Measurements from ENCODE around the gene DMXL2. TPM values are rescaled to one million over a fixed set of nuclear protein-coding genes. Genes with fewer than 3 reads are reported as not detected.
"Not testable (repeated sequence)": the region's sequence is repeated elsewhere in the genome, so short reads cannot be mapped to it uniquely, and the experiment has no call there.

DMXL2 gene
- total RNA-seq, 2 experiments from 2014 or later, result 8.7 to 11.8 TPM

DNA sequence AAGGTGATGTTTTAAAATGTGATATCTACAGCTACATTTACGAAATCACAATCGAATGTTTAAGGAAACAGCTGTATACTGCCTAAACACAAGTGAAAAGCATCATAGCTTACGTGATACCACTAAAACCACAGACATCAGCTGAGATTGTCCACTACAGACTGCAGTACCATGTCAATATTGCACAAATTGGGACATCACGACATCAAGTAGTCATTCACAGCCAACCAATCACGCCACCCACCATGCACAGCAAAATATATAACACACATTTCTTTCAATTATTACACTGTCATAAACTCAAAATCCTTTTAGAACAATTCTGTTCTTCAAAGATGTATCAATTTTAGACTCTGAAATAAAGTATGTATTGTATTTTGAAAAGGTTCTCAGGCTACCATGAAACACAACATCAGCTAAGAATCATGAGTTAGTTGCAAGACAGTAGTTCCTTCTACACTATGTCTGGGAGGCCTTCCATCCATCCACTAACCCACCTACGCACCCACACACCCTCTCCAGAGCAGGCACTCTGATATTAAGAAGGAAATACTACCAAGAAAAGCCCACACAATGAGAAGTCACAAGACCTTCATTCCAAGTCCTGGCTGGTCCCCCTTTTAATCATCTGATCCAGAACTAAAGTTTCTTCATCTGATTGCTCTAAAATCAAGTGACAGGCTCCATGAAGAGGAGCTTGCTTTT lies 3.1 kb downstream of the DMXL2 start:
- peaks cover 14% of the 10 kb centered on the region for H3K4me1 Mint-ChIP-seq
- DNase-seq (no peak), ATAC-seq (ENCODE audit: low read depth) (no peak)
- no peak overlapping the region for H3K27ac Mint-ChIP-seq
- peaks cover 3% of the 10 kb centered on the region for H3K36me3 Mint-ChIP-seq
- POLR2A ChIA-PET, result no interaction called here
- peaks cover 3% of the 10 kb centered on the region for H3K27me3 Mint-ChIP-seq
- no peaks in the 10 kb centered on the region for H3K9me3 Mint-ChIP-seq
- H3K4me3 Mint-ChIP-seq, result no peak overlapping the region

DNA sequence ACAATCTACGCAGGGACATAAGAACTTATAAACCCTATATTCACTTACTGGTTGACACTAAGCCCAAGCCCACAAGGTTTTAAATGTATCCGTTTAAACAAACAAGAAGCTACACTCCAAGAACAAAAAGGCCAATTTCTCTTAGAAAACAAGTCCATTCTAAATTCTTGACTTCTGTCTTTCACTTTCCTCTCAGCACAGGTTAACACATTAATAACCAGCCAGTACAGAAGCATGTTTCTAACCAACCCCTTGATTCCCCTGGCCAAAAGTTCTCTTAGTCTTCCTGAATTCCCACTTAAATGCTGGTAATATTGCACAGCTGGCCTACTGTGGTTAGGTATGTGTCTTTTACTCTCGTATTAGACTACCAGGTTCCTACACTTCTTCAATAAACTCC lies 4.7 kb downstream of the DMXL2 start:
- Mint-ChIP-seq H3K27me3 (peaks cover 3% of the 10 kb centered on the region), H3K36me3 (peaks cover 3% of the 10 kb centered on the region), H3K27ac (no peak overlapping the region), H3K9me3 (peaks cover 2% of the 10 kb centered on the region), H3K4me3 (no peak overlapping the region), H3K4me1 (peaks cover 9% of the 10 kb centered on the region)
- ATAC-seq (ENCODE audit: low read depth), result no peak
- DNase-seq, result no peak
- POLR2A ChIA-PET, result no interaction called here

DNA sequence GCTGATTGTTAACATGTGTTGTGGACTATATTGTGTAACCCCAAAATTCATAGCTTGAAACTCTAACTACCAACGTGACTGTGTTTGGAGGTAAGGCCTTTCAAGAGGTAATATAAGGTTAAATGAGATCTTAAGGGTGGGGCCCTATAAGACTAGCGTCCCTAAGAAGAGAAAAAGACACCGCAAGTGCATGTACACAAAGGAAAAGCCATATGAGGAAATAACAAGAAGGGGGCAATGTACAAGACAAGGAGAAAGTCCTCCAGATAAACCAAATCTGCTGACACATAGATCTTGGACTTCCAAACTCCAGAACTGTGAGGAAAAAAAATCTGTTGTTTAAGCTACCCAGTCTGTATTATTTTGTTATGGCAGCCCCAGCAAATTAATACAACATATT lies 8.6 kb downstream of the DMXL2 start:
- DNase-seq, result no peak
- Mint-ChIP-seq H3K36me3 (peaks cover 5% of the 10 kb centered on the region), H3K4me3 (no peak overlapping the region), H3K27ac (no peak overlapping the region), H3K4me1 (no peaks in the 10 kb centered on the region), H3K27me3 (no peaks in the 10 kb centered on the region), H3K9me3 (peaks cover 2% of the 10 kb centered on the region)
- POLR2A ChIA-PET, result no interaction called here
- ATAC-seq (ENCODE audit: low read depth), result no peak

DNA sequence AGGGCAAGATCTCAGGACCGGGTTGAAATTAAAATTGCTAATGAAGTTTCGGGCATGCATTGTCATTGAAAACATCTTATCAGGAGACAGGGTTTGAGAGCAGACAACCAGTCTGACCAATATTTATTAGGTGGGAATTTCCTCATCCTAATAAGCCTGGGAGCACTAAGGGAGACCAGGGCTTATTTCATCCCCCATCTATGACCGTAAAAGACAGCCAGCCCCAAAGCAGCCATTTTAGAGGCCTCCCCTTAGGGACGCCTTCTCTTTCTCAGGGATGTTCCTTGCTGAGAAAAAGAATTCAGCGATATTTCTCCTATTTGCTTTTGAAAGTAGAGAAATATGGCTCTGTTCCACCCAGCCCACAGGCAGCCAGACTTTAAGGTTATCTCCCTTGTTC lies 9.9 kb downstream of the DMXL2 start:
- H3K9me3 Mint-ChIP-seq; H3K36me3 Mint-ChIP-seq; DNase-seq; H3K4me1 Mint-ChIP-seq; ATAC-seq (ENCODE audit: low read depth); POLR2A ChIA-PET; H3K27ac Mint-ChIP-seq; H3K4me3 Mint-ChIP-seq; H3K27me3 Mint-ChIP-seq: not testable (repeated sequence)

DNA sequence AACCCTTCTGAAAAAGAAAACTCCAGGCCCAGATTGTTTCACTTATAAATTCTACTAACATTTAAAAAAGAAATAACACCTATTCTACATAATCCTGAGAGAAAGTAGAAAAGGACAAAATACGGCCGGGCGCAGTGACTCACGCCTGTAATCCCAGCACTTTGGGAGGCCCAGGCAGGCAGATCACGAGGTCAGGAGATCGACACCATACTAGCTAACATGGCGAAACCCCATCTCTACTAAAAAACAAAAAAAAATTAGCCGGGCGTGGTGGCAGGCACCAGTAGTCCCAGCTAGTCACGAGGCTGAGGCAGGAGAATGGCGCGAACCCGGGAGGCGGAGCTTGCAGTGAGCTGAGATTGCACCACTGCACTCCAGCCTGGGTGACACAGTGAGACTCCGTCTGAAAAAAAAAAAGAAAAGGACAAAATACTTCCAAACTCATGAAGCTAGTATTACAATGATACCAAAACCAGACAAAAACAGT lies 19.1 kb downstream of the DMXL2 start:
- DNase-seq; ATAC-seq (ENCODE audit: low read depth); POLR2A ChIA-PET; H3K27ac Mint-ChIP-seq; H3K4me1 Mint-ChIP-seq; H3K27me3 Mint-ChIP-seq; H3K36me3 Mint-ChIP-seq; H3K4me3 Mint-ChIP-seq; H3K9me3 Mint-ChIP-seq: not testable (repeated sequence)

DNA sequence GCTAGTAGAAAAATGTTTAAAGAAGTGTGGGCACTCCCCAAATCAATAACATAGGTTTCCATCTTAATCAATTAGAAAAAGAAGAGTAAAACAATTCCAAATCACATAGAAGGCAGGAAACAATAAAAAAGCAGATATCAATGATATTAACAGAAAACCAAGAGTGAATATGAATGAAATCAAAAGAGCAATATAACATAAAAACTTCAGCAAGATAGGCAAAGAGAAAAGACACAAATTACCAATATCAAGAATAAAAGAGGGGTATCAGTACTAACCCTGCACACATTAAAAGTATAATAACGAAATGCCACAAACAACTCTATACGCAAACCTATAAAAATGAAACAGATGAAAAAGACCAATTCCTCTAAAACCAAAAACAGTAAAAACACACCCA lies 19.6 kb downstream of the DMXL2 start:
- Mint-ChIP-seq H3K27me3 (no peaks in the 10 kb centered on the region), H3K4me1 (peaks cover 8% of the 10 kb centered on the region), H3K27ac (no peak overlapping the region)

DNA sequence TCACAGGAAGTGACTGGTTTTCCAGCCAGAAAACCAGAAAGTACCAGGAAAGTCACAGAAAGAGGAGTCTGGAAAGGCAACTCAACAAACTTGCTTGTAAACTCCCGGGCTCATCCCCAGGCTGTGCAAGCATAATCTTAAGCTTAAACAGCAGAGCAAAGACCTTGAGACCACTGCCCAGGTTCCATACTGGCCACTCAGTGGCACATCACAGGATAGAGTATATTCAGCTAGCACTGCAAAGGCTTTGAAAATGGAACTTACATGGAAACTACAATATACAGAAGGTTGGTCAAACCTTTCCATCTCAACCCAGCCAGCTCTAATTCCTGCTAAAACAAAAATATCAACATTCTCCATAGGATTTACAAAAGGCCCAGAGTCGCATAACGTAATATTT lies 20.1 kb downstream of the DMXL2 start:
- Mint-ChIP-seq H3K4me1 (peaks cover 8% of the 10 kb centered on the region), H3K27me3 (no peaks in the 10 kb centered on the region), H3K9me3 (peaks cover 3% of the 10 kb centered on the region), H3K36me3 (peaks cover 2% of the 10 kb centered on the region), H3K27ac (no peak overlapping the region), H3K4me3 (no peak overlapping the region)
- no peak for ATAC-seq (ENCODE audit: low read depth)
- POLR2A ChIA-PET, result no interaction called here
- DNase-seq, result no peak

More for the DNA sequence above, 19.6 kb downstream of the DMXL2 start:
- Mint-ChIP-seq H3K36me3 (peaks cover 2% of the 10 kb centered on the region), H3K9me3 (peaks cover 3% of the 10 kb centered on the region), H3K4me3 (no peak overlapping the region)
- POLR2A ChIA-PET, result no interaction called here
- no peak for DNase-seq
- ATAC-seq (ENCODE audit: low read depth), result no peak

DNA sequence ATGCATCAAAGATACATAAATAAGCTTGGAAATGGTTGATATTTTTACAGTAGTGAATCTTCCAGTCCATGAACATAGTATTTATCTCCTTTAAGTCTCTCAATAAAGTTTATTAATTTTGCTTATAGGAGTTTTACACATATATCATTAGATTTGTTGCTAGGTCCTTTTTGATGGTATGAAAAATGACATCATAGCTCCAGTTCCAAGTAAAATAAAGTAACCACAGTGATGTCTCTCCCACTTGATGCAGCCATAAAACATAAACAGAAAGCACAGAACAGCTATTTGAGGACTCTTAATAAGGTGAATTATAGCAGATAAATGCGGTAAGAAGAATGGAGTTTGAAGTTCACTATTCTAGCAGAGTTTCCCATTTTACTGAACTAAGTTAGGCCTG lies 20.8 kb downstream of the DMXL2 start:
- Mint-ChIP-seq H3K27me3 (no peaks in the 10 kb centered on the region), H3K9me3 (peaks cover 3% of the 10 kb centered on the region)
- POLR2A ChIA-PET, result no interaction called here

DNA sequence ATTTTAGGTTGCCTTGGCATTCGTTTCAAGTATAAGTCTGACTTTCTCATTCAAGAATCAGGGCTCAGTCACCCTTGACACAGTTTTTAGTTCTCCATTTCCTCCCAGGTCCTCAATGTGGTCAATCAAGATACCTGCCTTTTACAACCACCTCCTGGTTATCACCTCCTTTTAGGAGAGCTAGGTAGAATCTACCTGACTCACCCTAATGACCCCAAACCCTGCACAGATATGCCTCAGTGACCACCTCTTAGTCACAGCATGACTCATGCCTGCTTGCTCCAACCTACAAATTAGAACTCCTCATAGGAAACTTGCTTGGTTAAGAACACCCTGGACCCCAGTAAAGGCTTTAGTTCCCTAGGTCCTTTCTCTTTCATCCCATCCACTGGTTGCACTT lies 22.5 kb downstream of the DMXL2 start:
- H3K9me3 Mint-ChIP-seq, result peaks cover 3% of the 10 kb centered on the region
- no peaks in the 10 kb centered on the region for H3K27me3 Mint-ChIP-seq
- H3K4me3 Mint-ChIP-seq, result no peak overlapping the region
- DNase-seq (no peak), ATAC-seq (ENCODE audit: low read depth) (no peak)
- no peak overlapping the region for H3K27ac Mint-ChIP-seq
- peaks cover 2% of the 10 kb centered on the region for H3K36me3 Mint-ChIP-seq
- H3K4me1 Mint-ChIP-seq, result peaks cover 8% of the 10 kb centered on the region
- POLR2A ChIA-PET, result no interaction called here

More for the DNA sequence above, 20.8 kb downstream of the DMXL2 start:
- H3K27ac Mint-ChIP-seq, result no peak overlapping the region
- H3K4me3 Mint-ChIP-seq, result no peak overlapping the region
- peaks cover 8% of the 10 kb centered on the region for H3K4me1 Mint-ChIP-seq
- peaks cover 2% of the 10 kb centered on the region for H3K36me3 Mint-ChIP-seq
- ATAC-seq (ENCODE audit: low read depth) (no peak), DNase-seq (no peak)

DNA sequence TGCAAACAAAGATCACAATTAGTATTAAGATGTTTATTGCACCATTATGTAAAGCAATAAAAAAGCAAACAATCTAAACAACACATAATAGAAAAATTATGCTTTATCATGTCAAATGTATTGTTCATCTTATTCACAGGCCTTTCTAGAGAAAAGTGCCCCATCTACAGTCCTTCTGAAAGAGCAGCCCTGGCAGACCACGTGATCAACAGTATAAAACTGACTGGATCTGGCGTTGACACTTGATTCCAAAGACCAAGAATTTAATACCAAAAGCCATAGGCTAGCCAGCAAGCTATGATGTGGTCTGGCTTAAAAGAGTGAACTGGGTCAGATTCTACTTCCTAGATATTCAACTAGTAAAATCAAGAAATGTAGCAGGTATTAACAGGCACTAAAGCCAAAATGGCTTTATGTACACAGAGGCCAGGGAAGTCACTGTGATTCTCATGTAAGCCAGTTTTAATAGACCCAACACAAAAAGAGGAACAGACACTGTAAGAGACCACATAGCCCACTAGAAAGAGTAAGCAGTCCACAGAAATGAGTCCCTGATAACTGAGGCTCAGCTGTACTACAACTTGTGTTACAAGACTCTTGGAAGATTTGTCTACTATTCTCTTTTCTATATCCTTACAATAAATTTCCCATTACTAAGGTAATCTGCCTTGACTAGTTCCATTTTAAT lies 32.5 kb downstream of the DMXL2 start:
- no peaks in the 10 kb centered on the region for H3K4me1 Mint-ChIP-seq
- DNase-seq (no peak), ATAC-seq (ENCODE audit: low read depth) (no peak)
- H3K9me3 Mint-ChIP-seq, result peaks cover 11% of the 10 kb centered on the region
- no peak overlapping the region for H3K4me3 Mint-ChIP-seq
- POLR2A ChIA-PET, result no interaction called here
- H3K27ac Mint-ChIP-seq, result no peak overlapping the region
- peaks cover 1% of the 10 kb centered on the region for H3K27me3 Mint-ChIP-seq
- H3K36me3 Mint-ChIP-seq, result peaks cover 6% of the 10 kb centered on the region

DNA sequence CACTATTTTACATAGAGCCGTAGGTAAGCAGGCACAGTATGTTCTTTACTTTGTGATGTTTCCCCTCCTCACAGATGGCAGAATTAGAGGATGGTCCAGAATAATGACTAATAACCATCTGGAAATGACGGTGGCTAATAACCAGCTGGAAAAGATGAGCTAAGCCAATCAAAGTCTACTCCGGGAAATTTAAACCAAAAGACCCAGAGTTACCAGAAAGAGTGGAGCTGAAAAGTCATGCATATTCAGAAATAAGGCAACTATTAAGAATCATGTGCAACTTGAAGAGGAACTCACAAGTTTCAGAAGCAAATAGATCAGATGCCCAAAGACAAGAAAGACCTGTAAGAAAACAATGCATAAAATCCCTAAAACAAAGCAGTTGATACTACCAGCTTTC lies 33.6 kb downstream of the DMXL2 start:
- H3K27ac Mint-ChIP-seq, result no peak overlapping the region
- no peak for ATAC-seq (ENCODE audit: low read depth)
- H3K27me3 Mint-ChIP-seq, result peaks cover 1% of the 10 kb centered on the region
- DNase-seq, result no peak
- POLR2A ChIA-PET, result no interaction called here
- peaks cover 6% of the 10 kb centered on the region for H3K36me3 Mint-ChIP-seq
- H3K4me1 Mint-ChIP-seq, result no peaks in the 10 kb centered on the region
- H3K4me3 Mint-ChIP-seq, result no peak overlapping the region
- peaks cover 11% of the 10 kb centered on the region for H3K9me3 Mint-ChIP-seq

DNA sequence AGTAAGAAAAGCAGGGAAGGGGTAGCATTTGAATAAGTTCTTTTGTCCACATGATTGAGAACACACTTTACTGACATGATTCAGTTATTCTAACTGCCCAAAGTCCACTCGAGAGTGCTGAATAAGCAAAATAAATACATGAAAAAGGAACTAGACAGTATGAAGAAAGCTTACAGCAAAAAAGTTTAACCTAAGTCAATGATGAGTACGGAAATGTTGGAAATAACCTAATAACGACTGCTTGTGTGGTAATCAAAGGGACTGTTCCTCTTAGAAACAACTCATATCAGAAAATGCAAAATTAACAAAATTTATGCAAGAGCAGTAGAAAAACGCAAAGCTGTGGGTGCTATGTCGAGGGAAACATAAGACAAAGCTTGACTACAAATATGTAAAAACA lies 36.6 kb downstream of the DMXL2 start:
- Mint-ChIP-seq H3K4me3 (no peak overlapping the region), H3K4me1 (no peaks in the 10 kb centered on the region), H3K9me3 (peaks cover 5% of the 10 kb centered on the region), H3K27ac (no peak overlapping the region), H3K36me3 (peaks cover 5% of the 10 kb centered on the region), H3K27me3 (no peaks in the 10 kb centered on the region)
- ATAC-seq (ENCODE audit: low read depth), result no peak
- DNase-seq, result no peak
- POLR2A ChIA-PET, result no interaction called here

DNA sequence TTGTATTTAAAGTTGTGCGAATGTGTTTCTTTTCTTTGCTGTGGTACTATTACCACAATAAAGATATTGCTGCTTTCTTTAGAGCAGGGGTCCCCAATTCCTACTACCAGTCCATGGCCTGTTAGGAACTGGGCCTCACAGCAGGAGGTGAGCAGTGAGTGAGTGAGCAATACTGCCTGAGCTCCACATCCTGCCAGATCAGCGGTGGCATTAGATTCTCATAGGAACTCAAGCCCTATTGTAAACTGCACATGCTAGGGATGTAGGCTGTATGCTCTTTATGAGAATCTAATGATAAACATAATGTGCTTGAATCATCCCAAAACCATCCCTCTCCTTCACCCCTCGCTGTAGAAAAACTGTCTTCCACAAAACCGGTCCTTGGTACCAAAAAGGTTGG lies 41.6 kb downstream of the DMXL2 start:
- Mint-ChIP-seq H3K4me1 (no peaks in the 10 kb centered on the region), H3K9me3 (no peaks in the 10 kb centered on the region), H3K27ac (no peak overlapping the region), H3K4me3 (no peak overlapping the region), H3K27me3 (no peaks in the 10 kb centered on the region), H3K36me3 (no peaks in the 10 kb centered on the region)
- ATAC-seq (ENCODE audit: low read depth), result no peak
- DNase-seq, result no peak
- POLR2A ChIA-PET, result no interaction called here

DNA sequence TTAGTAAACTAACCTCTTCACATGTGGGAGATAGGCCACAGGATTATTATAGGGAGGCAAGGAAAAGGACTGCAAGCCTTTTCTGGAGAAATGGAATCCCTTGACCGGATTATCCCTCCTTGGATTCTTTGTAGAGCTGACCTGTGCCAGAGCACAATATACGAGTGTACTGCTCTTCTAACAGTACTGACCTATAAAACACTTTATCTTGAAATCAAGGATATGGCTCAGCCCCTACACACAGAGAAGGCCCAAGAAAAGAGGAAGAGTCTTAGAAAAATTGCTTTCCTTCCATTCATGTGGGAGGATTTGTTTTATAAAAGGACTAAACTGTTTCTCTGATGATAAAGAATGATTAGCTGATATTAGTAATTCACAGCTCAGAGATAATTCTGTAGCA lies 42.2 kb downstream of the DMXL2 start:
- no peak for ATAC-seq (ENCODE audit: low read depth)

More for the DNA sequence above, 42.2 kb downstream of the DMXL2 start:
- no peak overlapping the region for H3K27ac Mint-ChIP-seq
- no peak overlapping the region for H3K4me3 Mint-ChIP-seq
- no peaks in the 10 kb centered on the region for H3K36me3 Mint-ChIP-seq
- POLR2A ChIA-PET, result no interaction called here
- H3K27me3 Mint-ChIP-seq, result no peaks in the 10 kb centered on the region
- H3K9me3 Mint-ChIP-seq, result no peaks in the 10 kb centered on the region
- no peaks in the 10 kb centered on the region for H3K4me1 Mint-ChIP-seq
- no peak for DNase-seq

Data from activated naive CD8-positive, alpha-beta T cell treated with anti-CD3 and anti-CD28 coated beads, Interleukin-2, amount 10 ng/mL, durations not matched to agents 7 days and 5 days (primary cell).